MCF 10A (cell line): ENCODE measurements around the gene MAU2. TPM values are rescaled to one million over a fixed set of nuclear protein-coding genes. Genes with fewer than 3 reads are reported as not detected.

Experiments
- BruUV-seq: library from RNA; stranded (reverse); fragments of 400-500 nt; replicated peaks from 2 replicates; lab custom pipeline; 2021; lab: Mats Ljungman, UMichigan
- CTCF ChIA-PET: fragments of 300-600 bp; sonication (Branson Sonifier 250); formaldehyde crosslinking; extraction: SDS; loops from one replicate; lab custom pipeline; 2021; ENCODE audit warnings: antibody characterized with exemption, inconsistent platforms; lab: Yijun Ruan, JAX
- POLR2A ChIA-PET: fragments of 300-600, 350-650 bp; sonication (Branson Sonifier 250); formaldehyde crosslinking; extraction: SDS; loops from one replicate; lab custom pipeline; 2020; ENCODE audit warnings: antibody characterized with exemption, inconsistent platforms; lab: Yijun Ruan, JAX
- DNase-seq: peaks from one replicate; pipeline ENCODE4 v3.0.0-alpha.2; 2018; ENCODE audit not compliant: unreplicated experiment
- H3K27ac Mint-ChIP-seq: one replicate; pipeline ENCODE4 v1.8.0; 2022; ENCODE audit warnings: mild to moderate bottlenecking, low read depth, mixed read lengths; ENCODE audit not compliant: unreplicated experiment
- H3K27me3 Mint-ChIP-seq: one replicate; pipeline ENCODE4 v1.8.0; 2022; ENCODE audit warnings: mixed read lengths; ENCODE audit not compliant: insufficient read depth, unreplicated experiment
- H3K36me3 Mint-ChIP-seq: one replicate; pipeline ENCODE4 v1.8.0; 2022; ENCODE audit warnings: mild to moderate bottlenecking, moderate library complexity, mixed read lengths; ENCODE audit not compliant: insufficient read depth, unreplicated experiment
- H3K4me1 Mint-ChIP-seq: one replicate; pipeline ENCODE4 v1.8.0; 2022; ENCODE audit warnings: mixed read lengths; ENCODE audit not compliant: insufficient read depth, unreplicated experiment
- H3K4me3 Mint-ChIP-seq: one replicate; pipeline ENCODE4 v1.8.0; 2022; ENCODE audit warnings: mild to moderate bottlenecking, moderate library complexity, mixed read lengths; ENCODE audit not compliant: unreplicated experiment
- H3K9me3 Mint-ChIP-seq: one replicate; pipeline ENCODE4 v1.8.0; 2022; ENCODE audit warnings: mixed read lengths; ENCODE audit not compliant: unreplicated experiment
- intact Hi-C: fragments of 100-400 bp; cut with micrococcal nuclease; formaldehyde crosslinking; loops from 2 replicates; pipeline ENCODE4 v1.14.1; 2022
- total RNA-seq: library from RNA; stranded (reverse); gene quantifications from 2 replicates; pipeline ENCODE4 v1.2.3, GENCODE V29; 2022
- TF ChIP-seq, protein P1 (sequence below): fragments of 200-600 bp; IDR thresholded peaks from one replicate; pipeline ENCODE4 v1.8.0; 2022; ENCODE audit warnings: antibody characterized with exemption, mild to moderate bottlenecking; ENCODE audit not compliant: unreplicated experiment

The MAU2 gene
- total RNA-seq, 1 experiment from 2014 or later, result 50.1 TPM

DNA sequence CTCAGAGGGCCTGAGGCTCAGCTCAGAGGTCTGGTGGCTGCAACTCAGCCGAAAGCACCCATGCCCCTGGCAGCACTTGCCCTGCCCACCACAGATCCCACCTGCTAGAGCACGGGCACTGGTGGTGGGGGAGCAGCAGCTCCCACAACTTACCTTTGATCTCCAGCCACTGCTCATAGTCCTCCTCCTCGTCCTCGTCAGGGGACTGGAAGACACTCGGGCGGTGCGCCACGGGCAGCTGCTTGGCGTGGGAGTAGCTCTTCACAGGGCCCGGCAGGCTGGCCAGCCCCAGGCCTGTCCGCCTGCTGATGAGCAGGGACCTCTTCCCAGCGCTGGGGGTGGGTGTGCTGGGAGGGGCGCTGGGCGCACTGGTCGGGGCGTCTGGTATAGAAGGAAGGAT, 14.9 kb upstream of the MAU2 start:
- POLR2A ChIA-PET, result no interaction called here
- no peak overlapping the region for H3K4me3 Mint-ChIP-seq
- TF ChIP-seq, protein P1, sequence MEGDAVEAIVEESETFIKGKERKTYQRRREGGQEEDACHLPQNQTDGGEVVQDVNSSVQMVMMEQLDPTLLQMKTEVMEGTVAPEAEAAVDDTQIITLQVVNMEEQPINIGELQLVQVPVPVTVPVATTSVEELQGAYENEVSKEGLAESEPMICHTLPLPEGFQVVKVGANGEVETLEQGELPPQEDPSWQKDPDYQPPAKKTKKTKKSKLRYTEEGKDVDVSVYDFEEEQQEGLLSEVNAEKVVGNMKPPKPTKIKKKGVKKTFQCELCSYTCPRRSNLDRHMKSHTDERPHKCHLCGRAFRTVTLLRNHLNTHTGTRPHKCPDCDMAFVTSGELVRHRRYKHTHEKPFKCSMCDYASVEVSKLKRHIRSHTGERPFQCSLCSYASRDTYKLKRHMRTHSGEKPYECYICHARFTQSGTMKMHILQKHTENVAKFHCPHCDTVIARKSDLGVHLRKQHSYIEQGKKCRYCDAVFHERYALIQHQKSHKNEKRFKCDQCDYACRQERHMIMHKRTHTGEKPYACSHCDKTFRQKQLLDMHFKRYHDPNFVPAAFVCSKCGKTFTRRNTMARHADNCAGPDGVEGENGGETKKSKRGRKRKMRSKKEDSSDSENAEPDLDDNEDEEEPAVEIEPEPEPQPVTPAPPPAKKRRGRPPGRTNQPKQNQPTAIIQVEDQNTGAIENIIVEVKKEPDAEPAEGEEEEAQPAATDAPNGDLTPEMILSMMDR, result no peak
- H3K27me3 Mint-ChIP-seq, result no peaks in the 10 kb centered on the region
- no TSS peak for BruUV-seq
- CTCF ChIA-PET, result interaction anchor here (0.6 to 0.8 kb wide), 2 partner anchors 9 to 185 kb away, joined by 3 read pairs; no protein-coding TSS in a partner anchor
- no peaks in the 10 kb centered on the region for H3K9me3 Mint-ChIP-seq
- DNase-seq, result no peak
- intact Hi-C loops, result no loop called here
- no peak overlapping the region for H3K27ac Mint-ChIP-seq
- peaks cover 70% of the 10 kb centered on the region for H3K36me3 Mint-ChIP-seq
- no peaks in the 10 kb centered on the region for H3K4me1 Mint-ChIP-seq

DNA sequence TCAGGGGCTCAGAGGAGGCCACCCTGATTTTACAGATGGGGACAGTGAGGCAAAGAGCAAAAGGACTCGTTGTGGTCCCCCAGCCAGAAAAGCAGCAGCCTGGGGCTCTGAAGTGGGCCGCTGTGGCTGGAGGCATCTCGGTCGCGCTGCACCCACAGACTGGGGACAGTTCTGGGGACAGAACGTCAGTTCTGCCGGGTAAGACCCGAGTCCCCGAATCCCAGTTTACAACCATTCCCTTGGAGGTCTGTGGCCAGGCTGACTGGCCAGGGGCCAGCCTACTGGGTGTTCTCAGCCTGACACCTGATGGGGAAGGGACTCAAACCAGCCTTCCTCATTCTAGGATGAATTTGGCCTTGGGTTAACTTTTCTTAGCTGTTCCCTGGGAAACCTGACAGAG, 14.4 kb upstream of the MAU2 start:
- H3K9me3 Mint-ChIP-seq, result no peaks in the 10 kb centered on the region
- intact Hi-C loops, result no loop called here
- no peaks in the 10 kb centered on the region for H3K4me1 Mint-ChIP-seq
- no peak overlapping the region for H3K4me3 Mint-ChIP-seq
- ChIA-PET CTCF (interaction anchor here (0.8 kb wide), 1 partner anchor 185 kb away, joined by 3 read pairs; no protein-coding TSS in a partner anchor), POLR2A (interaction anchor here (0.6 kb wide), 1 partner anchor 96 kb away, joined by 3 read pairs; no protein-coding TSS in a partner anchor)
- no TSS peak for BruUV-seq
- DNase-seq, result no peak
- TF ChIP-seq, protein P1, result no peak
- no peaks in the 10 kb centered on the region for H3K27me3 Mint-ChIP-seq
- H3K27ac Mint-ChIP-seq, result no peak overlapping the region
- H3K36me3 Mint-ChIP-seq, result peaks cover 67% of the 10 kb centered on the region

DNA sequence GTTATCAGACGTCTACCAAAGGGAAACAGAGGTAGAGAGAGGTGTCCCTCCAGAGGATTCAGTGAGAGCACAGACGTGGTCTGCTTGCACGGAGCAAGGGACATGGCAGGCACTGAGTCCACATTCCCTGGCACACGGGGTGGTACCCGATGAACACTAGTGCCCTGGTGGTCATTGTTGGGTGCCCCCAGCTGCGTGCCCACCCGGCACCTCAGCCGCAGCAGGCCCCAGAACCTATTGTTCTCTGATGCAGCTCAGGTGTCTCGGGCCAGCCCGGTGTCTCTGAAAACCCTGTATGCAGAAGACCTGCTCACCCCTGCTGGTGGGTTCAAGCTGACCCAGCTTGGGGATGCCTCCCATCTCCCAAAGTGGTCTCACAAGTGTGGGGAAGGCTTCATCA, 12.3 kb upstream of the MAU2 start:
- Mint-ChIP-seq H3K4me1 (no peaks in the 10 kb centered on the region), H3K27me3 (no peaks in the 10 kb centered on the region), H3K27ac (no peak overlapping the region), H3K4me3 (no peak overlapping the region), H3K9me3 (no peaks in the 10 kb centered on the region), H3K36me3 (peaks cover 70% of the 10 kb centered on the region)
- intact Hi-C loops, result no loop called here
- TF ChIP-seq, protein P1, result no peak
- ChIA-PET POLR2A (no interaction called here), CTCF (interaction anchor here (0.6 to 0.7 kb wide), 2 partner anchors 102 to 137 kb away, joined by 3 read pairs; no protein-coding TSS in a partner anchor)
- no peak for DNase-seq
- no TSS peak for BruUV-seq

DNA sequence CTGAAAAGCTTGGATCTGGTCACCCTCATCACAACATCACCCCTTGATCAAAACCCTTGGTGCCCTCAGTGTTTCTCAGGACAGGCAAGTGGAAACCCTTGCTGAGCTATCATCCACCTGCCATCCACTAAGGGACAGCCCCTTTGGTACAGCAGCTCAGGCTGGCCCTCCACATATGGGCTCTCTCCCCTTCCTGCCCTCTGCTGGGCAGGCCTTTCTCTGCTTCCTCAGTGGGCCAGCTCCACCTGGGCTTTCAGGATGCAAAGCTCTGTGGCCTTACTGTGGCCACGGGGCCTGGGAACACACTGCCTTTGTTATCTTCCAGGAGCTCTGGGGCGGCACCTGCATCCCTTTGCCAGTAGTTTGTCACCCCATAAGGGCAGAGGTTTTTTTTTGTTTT, 5.2 kb upstream of the MAU2 start:
- CTCF ChIA-PET, result interaction anchor here (0.5 to 1.0 kb wide), 7 partner anchors 10 to 1819 kb away, joined by 3 to 4 read pairs (median 3); no protein-coding TSS in a partner anchor
- H3K9me3 Mint-ChIP-seq, result no peaks in the 10 kb centered on the region
- no peak for DNase-seq
- no peak overlapping the region for H3K27ac Mint-ChIP-seq
- peaks cover 6% of the 10 kb centered on the region for H3K4me1 Mint-ChIP-seq
- peaks cover 24% of the 10 kb centered on the region for H3K36me3 Mint-ChIP-seq
- intact Hi-C loops, result no loop called here
- no peak overlapping the region for H3K4me3 Mint-ChIP-seq
- H3K27me3 Mint-ChIP-seq, result no peaks in the 10 kb centered on the region
- BruUV-seq, result no TSS peak
- TF ChIP-seq, protein P1, result no peak
- POLR2A ChIA-PET, result no interaction called here
